Measurements from ENCODE around the gene SYTL4. TPM values are rescaled to one million over a fixed set of nuclear protein-coding genes. Genes with fewer than 3 reads are reported as not detected.

Gene SYTL4
- total RNA-seq, 1 experiment from 2014 or later, result 23.4 TPM

DNA sequence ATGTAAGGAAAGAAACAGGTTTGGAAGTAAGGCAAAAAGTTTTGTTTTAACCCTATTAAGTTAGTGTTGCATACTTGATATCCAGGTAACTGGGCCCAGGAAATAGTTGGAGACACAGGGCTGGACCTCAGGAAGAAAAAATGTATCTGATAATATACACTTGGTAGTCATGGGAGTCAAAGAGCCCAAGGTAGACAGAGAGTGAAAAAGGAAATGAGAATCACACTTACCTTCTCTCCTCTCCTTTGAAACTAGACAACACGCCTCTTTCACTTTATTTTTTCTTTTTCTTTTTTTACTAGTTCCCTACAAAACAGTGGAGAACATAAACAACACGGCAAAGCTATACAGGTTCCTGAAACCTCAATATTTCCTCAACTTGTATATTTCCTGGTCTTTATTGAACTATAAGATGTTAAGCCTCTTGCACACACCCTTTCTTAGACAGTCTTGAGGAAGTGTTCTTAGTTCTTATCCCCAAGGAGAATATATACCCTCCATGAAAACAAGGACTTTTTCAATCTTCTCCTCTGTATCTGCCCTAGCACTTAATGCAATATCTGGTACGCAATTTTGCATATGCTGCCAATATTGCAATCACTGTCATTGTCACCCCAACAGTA, 27.2 kb downstream of the SYTL4 start:
- no peak overlapping the region for H3K4me3 ChIP-seq
- no TSS peak for BruUV-seq (replicated peaks)
- TF ChIP-seq, protein P1, sequence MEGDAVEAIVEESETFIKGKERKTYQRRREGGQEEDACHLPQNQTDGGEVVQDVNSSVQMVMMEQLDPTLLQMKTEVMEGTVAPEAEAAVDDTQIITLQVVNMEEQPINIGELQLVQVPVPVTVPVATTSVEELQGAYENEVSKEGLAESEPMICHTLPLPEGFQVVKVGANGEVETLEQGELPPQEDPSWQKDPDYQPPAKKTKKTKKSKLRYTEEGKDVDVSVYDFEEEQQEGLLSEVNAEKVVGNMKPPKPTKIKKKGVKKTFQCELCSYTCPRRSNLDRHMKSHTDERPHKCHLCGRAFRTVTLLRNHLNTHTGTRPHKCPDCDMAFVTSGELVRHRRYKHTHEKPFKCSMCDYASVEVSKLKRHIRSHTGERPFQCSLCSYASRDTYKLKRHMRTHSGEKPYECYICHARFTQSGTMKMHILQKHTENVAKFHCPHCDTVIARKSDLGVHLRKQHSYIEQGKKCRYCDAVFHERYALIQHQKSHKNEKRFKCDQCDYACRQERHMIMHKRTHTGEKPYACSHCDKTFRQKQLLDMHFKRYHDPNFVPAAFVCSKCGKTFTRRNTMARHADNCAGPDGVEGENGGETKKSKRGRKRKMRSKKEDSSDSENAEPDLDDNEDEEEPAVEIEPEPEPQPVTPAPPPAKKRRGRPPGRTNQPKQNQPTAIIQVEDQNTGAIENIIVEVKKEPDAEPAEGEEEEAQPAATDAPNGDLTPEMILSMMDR (conservative IDR thresholded peaks at IDR 0.05), result no peak
- no peak for TF ChIP-seq EZH2 (IDR thresholded peaks at IDR 0.05; ENCODE audit: low read depth)

DNA sequence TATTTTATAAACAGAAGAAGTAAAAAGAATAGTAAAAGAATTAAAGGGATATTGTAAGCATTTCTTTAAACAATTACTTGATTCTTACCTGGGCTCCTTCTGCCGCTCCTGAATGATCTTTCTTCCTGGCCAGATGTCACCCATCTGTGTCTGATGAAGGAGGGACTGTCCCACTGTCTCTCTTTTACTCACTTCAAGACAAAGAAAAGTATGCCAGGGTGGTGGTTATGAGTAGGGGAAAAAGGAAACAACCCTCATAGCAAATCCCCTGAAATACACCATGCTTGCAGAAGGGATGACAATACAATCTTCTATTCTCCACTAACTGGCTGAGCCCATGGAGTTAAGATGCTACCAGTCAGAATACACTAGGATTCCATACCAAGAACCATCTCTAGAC, 31.1 kb downstream of the SYTL4 start:
- no peaks in the 10 kb centered on the region for H3K27me3 ChIP-seq (ENCODE audit: insufficient read depth, low read depth)
- no peak overlapping the region for H3K4me3 ChIP-seq
- ChIA-PET POLR2A (ENCODE audit: unreplicated experiment) (no interaction called here), CTCF (no interaction called here)
- H3K27ac ChIP-seq, result no peak overlapping the region
- no peak overlapping the region for H3K4me2 ChIP-seq
- no peaks in the 10 kb centered on the region for H3K9me3 ChIP-seq (ENCODE audit: insufficient read depth, low read depth)
- no TSS peak for BruUV-seq (replicated peaks)
- no peak for DNase-seq
- peaks cover 8% of the 10 kb centered on the region; the same call in 1 of the 2 replicates for H3K4me1 ChIP-seq (replicated peaks; ENCODE audit: insufficient read depth)
- H3F3A ChIP-seq (ENCODE audit: insufficient read depth, low read depth), result 0 out of 2 replicates have a peak, but pooled peaks cover 3% of the 10 kb centered on the region
- H3K9me2 ChIP-seq (ENCODE audit: insufficient read depth), result no peaks in the 10 kb centered on the region
- H2AFZ ChIP-seq, result no peak overlapping the region
- TF ChIP-seq EZH2 (IDR thresholded peaks at IDR 0.05; ENCODE audit: low read depth), result no peak
- TF ChIP-seq, protein P1 (conservative IDR thresholded peaks at IDR 0.05), result no peak
- H3K36me3 ChIP-seq (ENCODE audit: low read depth), result no peaks in the 10 kb centered on the region
- no peaks in the 10 kb centered on the region for H3K79me2 ChIP-seq (ENCODE audit: low read depth)
- intact Hi-C loops (cut with micrococcal nuclease; ENCODE audit: unreplicated experiment), result no loop called here
- no peaks in the 10 kb centered on the region for H4K20me1 ChIP-seq (ENCODE audit: insufficient read depth)

More for the DNA sequence above, 27.2 kb downstream of the SYTL4 start:
- Histone ChIP-seq H3K9me2 (ENCODE audit: insufficient read depth) (no peaks in the 10 kb centered on the region), H3K4me1 (replicated peaks; ENCODE audit: insufficient read depth) (no peaks in the 10 kb centered on the region), H3K4me2 (no peak overlapping the region), H3K79me2 (ENCODE audit: low read depth) (no peaks in the 10 kb centered on the region), H3K27me3 (ENCODE audit: insufficient read depth, low read depth) (no peaks in the 10 kb centered on the region), H4K20me1 (ENCODE audit: insufficient read depth) (no peaks in the 10 kb centered on the region), H3K27ac (no peak overlapping the region), H3K9me3 (ENCODE audit: insufficient read depth, low read depth) (no peaks in the 10 kb centered on the region), H2AFZ (no peak overlapping the region), H3F3A (ENCODE audit: insufficient read depth, low read depth) (no peaks in the 10 kb centered on the region), H3K36me3 (ENCODE audit: low read depth) (no peaks in the 10 kb centered on the region)
- DNase-seq, result no peak
- ChIA-PET POLR2A (ENCODE audit: unreplicated experiment) (no interaction called here), CTCF (no interaction called here)
- intact Hi-C loops (cut with micrococcal nuclease; ENCODE audit: unreplicated experiment), result no loop called here

DNA sequence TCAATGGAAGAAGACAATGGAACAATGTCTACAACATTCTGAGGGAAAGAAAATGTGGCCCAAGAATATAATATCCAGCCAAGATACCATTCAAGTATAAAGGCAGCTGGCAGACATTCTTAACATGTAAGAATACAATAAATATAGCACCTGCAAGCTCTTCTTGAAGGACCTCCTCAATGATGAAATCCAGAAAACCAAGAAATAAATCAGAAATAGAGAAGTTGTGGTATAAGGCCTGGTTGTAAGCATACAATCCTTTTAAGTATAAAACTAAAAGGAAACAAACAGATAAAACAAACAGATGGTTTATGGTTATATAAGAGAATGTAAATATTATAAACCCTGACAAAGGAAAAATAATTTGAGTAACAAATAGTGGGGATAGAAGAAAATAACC, 33.4 kb downstream of the SYTL4 start:
- peaks cover 21% of the 10 kb centered on the region for H3K4me1 ChIP-seq (replicated peaks; ENCODE audit: insufficient read depth)
- no peaks in the 10 kb centered on the region for H3K27me3 ChIP-seq (ENCODE audit: insufficient read depth, low read depth)
- H3K79me2 ChIP-seq (ENCODE audit: low read depth), result no peaks in the 10 kb centered on the region
- no peak overlapping the region for H3K4me2 ChIP-seq
- no peaks in the 10 kb centered on the region for H3K9me2 ChIP-seq (ENCODE audit: insufficient read depth)
- no peak overlapping the region for H2AFZ ChIP-seq
- H3K9me3 ChIP-seq (ENCODE audit: insufficient read depth, low read depth), result no peaks in the 10 kb centered on the region
- POLR2A ChIA-PET (ENCODE audit: unreplicated experiment), result no interaction called here
- DNase-seq, result no peak
- CTCF ChIA-PET, result no interaction called here
- BruUV-seq (replicated peaks), result no TSS peak
- H3K36me3 ChIP-seq (ENCODE audit: low read depth), result no peaks in the 10 kb centered on the region
- no peak overlapping the region for H3K27ac ChIP-seq
- H3K4me3 ChIP-seq, result no peak overlapping the region
- no peaks in the 10 kb centered on the region for H4K20me1 ChIP-seq (ENCODE audit: insufficient read depth)
- TF ChIP-seq, protein P1 (conservative IDR thresholded peaks at IDR 0.05), result no peak
- TF ChIP-seq EZH2 (IDR thresholded peaks at IDR 0.05; ENCODE audit: low read depth), result no peak
- H3F3A ChIP-seq (ENCODE audit: insufficient read depth, low read depth), result 0 out of 2 replicates have a peak, but pooled peaks cover 8% of the 10 kb centered on the region
- intact Hi-C loops (cut with micrococcal nuclease; ENCODE audit: unreplicated experiment), result loop anchor here (5.0 kb wide), 1 partner anchor 49 kb away; no protein-coding TSS in a partner anchor
